GM12892 (cell line): Measurements from ENCODE around the gene ADARB2.
"Not testable (repeated sequence)": the region's sequence is repeated elsewhere in the genome, so short reads cannot be mapped to it uniquely, and the experiment has no call there.

Source experiments
- DNase-seq: peaks from one replicate; pipeline ENCODE4 v3.0.0; 2011; ENCODE audit not compliant: insufficient read length
- FAIRE-seq: peaks from 2 replicates; lab custom pipeline; 2011; peaks lifted over from hg19 to GRCh38; lab: Jason Lieb, UNC
- POLR2A ChIP-seq: IDR thresholded peaks from 2 replicates; pipeline ENCODE4 v1.6.1; 2011; ENCODE audit warnings: low read depth, low read length, control low read depth
- POLR2AphosphoS5 ChIP-seq: IDR thresholded peaks from 2 replicates; pipeline ENCODE4 v1.6.1; 2011; ENCODE audit warnings: low read depth, low read length, control low read depth
- TAF1 ChIP-seq: IDR thresholded peaks from 2 replicates; pipeline ENCODE4 v1.6.1; 2011; ENCODE audit warnings: low read depth, mild to moderate bottlenecking, control low read depth, low read length, borderline replicate concordance

The ADARB2 gene

GRCh38 chr10:1417574-1417973, 319.8 kb downstream of the ADARB2 start:
- TF ChIP-seq POLR2A (no peak), POLR2AphosphoS5 (no peak), TAF1 (no peak)
- no peak for DNase-seq
- no peak for FAIRE-seq

- FAIRE-seq (no peak), DNase-seq (no peak)
- TF ChIP-seq POLR2AphosphoS5 (no peak), TAF1 (no peak), POLR2A (no peak)
These were observed 320.8 kb downstream of the ADARB2 start for GRCh38 chr10:1416456-1417037.

DNA sequence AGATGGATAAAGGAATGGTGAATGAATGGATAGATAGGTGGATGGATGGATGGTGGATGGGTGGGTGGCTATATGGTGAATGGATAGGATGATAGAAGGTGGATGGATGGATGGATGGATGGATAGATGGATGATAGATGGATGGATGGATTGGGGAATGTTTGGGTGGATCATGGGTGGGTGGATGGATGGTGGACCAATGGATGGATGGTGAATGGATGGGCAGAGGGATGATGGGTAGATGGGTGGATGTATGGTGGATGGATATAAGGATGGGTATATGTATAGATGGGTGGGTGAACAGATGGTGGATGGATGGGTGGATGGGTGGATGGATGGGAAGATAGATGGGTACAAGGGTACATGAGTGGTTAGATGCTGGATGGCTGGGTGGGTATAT, 322.4 kb downstream of the ADARB2 start:
- no peak for TF ChIP-seq TAF1
- no peak for TF ChIP-seq POLR2AphosphoS5
- no peak for TF ChIP-seq POLR2A
- FAIRE-seq (no peak), DNase-seq (no peak)

DNA sequence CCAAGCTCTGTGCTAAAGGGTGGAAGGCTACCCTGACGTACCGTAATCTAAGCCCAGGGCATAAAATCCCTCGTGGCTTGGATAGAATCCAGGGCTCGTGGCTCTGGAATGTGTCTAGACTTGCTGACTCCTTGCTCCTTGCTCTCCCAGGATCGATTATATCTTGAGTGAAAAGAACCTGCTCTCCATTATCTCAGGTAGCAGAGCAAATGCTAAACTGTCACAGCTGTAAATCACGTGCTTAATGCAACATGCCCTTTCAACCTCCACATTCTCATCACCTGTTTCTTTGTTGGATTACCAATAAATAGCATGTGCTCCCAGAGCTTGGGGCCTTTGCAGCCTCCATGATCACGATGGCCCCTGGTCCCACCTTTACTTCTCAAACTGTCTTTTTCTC, 323.0 kb downstream of the ADARB2 start:
- not testable (repeated sequence) for DNase-seq, FAIRE-seq

DNA sequence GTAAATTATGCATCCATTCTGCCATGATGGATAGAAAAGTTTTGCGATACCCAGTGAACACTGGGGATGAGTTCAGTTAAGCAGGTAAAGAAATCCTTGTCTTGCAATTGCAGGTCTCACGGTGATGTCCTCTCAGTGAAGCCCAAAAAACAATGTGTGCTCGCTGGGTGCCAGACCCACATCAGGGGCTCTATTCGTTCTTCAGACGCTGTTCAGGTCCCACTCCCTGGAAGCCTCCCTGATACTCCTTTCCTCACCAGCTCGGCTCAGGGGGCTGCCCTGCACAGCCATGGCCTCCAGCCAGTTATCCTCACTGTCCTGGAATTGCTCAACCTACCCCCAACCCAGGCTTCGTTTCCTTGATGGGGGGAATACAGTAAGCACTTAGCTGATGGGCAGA, 323.5 kb downstream of the ADARB2 start:
- DNase-seq (no peak), FAIRE-seq (no peak)
- TF ChIP-seq TAF1 (no peak), POLR2A (no peak), POLR2AphosphoS5 (no peak)

DNA sequence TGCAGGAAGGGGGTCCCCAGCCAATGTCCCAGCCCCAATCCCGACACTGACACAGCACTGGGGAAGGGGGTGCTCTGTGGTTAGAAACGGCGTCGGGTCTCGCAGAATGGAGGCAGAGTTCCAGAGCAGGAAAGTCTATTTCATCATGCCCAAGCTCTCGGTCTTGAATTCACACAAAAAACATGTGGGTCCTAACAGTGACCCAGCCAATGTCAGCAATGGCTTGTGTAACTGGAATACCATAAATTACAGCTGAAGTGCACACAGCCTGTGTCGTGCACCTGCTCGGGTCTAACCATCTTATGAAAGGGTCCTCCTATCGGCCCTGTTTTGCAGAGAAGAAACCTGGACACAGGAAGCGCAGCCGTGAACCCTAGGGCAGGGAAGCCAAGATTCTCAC, 324.1 kb downstream of the ADARB2 start:
- DNase-seq: no peak
- TF ChIP-seq POLR2A (no peak), TAF1 (no peak), POLR2AphosphoS5 (no peak)
- no peak for FAIRE-seq

DNA sequence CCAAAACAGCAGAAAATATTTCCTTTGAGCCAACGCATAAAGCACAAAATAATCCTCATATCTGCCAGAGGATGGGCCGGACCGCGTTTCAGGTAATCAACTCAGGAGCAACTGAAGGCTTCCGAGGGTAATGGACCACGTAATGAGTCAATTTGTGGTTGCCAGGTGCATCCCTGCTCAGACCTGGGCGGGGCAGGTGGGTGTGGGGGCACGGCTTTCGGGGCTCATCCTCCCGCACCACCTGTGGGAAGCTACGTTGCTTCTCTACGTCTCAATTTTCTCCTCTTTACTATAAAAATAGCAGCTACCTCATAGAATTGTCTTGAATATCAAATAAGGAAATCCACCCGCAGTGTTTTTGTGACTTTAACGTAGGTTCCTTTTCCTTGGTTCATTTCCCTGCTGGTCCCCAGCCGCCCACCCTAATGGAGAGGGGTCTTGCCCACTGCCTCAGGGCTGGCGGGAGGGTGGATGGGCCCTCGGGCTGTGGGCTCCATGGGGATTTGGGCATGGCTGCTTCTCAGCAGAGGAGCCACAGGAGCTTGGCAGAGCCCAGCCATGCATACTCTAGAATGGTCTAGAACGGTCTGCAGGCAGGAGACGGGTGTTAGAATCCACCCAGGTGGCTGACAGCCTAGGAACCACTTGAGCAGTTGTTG, 324.7 kb downstream of the ADARB2 start:
- TF ChIP-seq POLR2AphosphoS5 (no peak), TAF1 (no peak), POLR2A (no peak)
- DNase-seq (no peak), FAIRE-seq (no peak)

DNA sequence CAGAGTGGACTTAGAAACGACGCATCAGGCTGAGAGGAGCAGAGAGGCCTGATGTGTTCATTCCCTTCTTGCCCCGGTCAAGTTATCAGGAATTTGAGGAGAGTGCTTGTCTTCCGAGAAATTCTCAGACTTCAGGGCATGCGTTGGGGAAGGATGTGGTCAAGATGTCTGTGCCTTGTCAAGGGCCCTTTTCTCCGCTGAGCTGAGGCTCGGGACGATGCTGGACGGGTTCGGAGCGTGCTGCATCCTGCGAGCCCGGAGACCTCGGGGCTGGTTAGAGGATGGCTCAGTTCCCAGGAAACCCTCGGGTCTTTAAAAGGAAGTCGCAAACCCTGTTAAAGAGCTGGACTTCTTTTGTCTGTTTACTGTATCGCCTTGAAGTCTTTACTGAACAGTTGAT, 325.4 kb downstream of the ADARB2 start:
- FAIRE-seq (no peak), DNase-seq (no peak)
- TF ChIP-seq TAF1 (no peak), POLR2AphosphoS5 (no peak), POLR2A (no peak)

- no peak for DNase-seq
- FAIRE-seq: no peak
- TF ChIP-seq POLR2A (no peak), TAF1 (no peak), POLR2AphosphoS5 (no peak)
These were observed 325.9 kb downstream of the ADARB2 start for GRCh38 chr10:1411451-1411850.

GRCh38 chr10:1410469-1411395, 326.6 kb downstream of the ADARB2 start:
- TF ChIP-seq POLR2AphosphoS5 (no peak), TAF1 (no peak), POLR2A (no peak)
- DNase-seq (no peak), FAIRE-seq (no peak)

GRCh38 chr10:1410032-1410431, 327.3 kb downstream of the ADARB2 start:
- no peak for FAIRE-seq
- TF ChIP-seq POLR2AphosphoS5 (no peak), POLR2A (no peak), TAF1 (no peak)
- DNase-seq: no peak

DNA sequence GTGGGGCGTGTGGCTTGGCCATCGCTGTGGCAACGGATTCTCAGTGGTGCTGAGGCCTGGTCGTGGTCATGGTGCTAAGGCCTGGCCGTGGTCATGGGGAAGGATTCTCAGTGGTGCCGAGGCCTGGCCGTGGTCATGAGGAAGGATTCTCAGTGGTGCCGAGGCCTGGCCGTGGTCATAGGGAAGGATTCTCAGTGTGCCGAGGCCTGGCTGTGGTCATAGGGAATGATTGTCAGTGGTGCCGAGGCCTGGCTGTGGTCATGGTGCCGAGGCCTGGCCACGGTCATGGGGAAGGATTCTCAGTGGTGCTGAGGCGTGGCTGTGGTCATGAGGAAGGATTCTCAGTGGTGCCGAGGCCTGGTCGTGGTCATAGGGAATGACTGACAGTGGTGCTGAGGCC, 327.9 kb downstream of the ADARB2 start:
- DNase-seq (no peak), FAIRE-seq (no peak)
- TF ChIP-seq POLR2AphosphoS5: no peak
- no peak for TF ChIP-seq POLR2A
- no peak for TF ChIP-seq TAF1
